ENCODE measurements around the gene LMX1B.

- TF ChIP-seq MYNN (tag by site-specific recombination; IDR thresholded peaks at IDR 0.05; ENCODE audit: borderline replicate concordance) (no peak), CTCF (tag by site-specific recombination; IDR thresholded peaks at IDR 0.05) (no peak), ZNF449 (tag by site-specific recombination; IDR thresholded peaks at IDR 0.05) (0 out of 2 replicates have a peak, but pooled peaks have one; percentile 32), PRDM10 (tag by site-specific recombination; IDR thresholded peaks at IDR 0.05) (no peak), ZNF362 (tag by site-specific recombination; IDR thresholded peaks at IDR 0.05) (no peak), ZNF341 (tag by site-specific recombination; IDR thresholded peaks at IDR 0.05; ENCODE audit: low read depth) (no peak), ZNF558 (tag by site-specific recombination; IDR thresholded peaks at IDR 0.05) (no peak), ZNF560 (tag by site-specific recombination; IDR thresholded peaks at IDR 0.05; ENCODE audit: borderline replicate concordance) (no peak), ZFP37 (tag by site-specific recombination; IDR thresholded peaks at IDR 0.05) (no peak)
- TF ChIP-seq, protein P1, sequence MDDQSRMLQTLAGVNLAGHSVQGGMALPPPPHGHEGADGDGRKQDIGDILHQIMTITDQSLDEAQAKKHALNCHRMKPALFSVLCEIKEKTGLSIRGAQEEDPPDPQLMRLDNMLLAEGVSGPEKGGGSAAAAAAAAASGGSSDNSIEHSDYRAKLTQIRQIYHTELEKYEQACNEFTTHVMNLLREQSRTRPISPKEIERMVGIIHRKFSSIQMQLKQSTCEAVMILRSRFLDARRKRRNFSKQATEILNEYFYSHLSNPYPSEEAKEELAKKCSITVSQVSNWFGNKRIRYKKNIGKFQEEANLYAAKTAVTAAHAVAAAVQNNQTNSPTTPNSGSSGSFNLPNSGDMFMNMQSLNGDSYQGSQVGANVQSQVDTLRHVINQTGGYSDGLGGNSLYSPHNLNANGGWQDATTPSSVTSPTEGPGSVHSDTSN (CRISPR knock-in tag; IDR thresholded peaks at IDR 0.05), result no peak
- TF ChIP-seq, protein P2, sequence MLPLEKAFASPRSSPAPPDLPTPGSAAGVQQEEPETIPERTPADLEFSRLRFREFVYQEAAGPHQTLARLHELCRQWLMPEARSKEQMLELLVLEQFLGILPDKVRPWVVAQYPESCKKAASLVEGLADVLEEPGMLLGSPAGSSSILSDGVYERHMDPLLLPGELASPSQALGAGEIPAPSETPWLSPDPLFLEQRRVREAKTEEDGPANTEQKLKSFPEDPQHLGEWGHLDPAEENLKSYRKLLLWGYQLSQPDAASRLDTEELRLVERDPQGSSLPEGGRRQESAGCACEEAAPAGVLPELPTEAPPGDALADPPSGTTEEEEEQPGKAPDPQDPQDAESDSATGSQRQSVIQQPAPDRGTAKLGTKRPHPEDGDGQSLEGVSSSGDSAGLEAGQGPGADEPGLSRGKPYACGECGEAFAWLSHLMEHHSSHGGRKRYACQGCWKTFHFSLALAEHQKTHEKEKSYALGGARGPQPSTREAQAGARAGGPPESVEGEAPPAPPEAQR (tag by site-specific recombination; IDR thresholded peaks at IDR 0.05), result no peak
- TF ChIP-seq, protein P3, sequence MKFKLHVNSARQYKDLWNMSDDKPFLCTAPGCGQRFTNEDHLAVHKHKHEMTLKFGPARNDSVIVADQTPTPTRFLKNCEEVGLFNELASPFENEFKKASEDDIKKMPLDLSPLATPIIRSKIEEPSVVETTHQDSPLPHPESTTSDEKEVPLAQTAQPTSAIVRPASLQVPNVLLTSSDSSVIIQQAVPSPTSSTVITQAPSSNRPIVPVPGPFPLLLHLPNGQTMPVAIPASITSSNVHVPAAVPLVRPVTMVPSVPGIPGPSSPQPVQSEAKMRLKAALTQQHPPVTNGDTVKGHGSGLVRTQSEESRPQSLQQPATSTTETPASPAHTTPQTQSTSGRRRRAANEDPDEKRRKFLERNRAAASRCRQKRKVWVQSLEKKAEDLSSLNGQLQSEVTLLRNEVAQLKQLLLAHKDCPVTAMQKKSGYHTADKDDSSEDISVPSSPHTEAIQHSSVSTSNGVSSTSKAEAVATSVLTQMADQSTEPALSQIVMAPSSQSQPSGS (tag by site-specific recombination; IDR thresholded peaks at IDR 0.05; ENCODE audit: low read depth), result no peak
- TF ChIP-seq, protein P4, sequence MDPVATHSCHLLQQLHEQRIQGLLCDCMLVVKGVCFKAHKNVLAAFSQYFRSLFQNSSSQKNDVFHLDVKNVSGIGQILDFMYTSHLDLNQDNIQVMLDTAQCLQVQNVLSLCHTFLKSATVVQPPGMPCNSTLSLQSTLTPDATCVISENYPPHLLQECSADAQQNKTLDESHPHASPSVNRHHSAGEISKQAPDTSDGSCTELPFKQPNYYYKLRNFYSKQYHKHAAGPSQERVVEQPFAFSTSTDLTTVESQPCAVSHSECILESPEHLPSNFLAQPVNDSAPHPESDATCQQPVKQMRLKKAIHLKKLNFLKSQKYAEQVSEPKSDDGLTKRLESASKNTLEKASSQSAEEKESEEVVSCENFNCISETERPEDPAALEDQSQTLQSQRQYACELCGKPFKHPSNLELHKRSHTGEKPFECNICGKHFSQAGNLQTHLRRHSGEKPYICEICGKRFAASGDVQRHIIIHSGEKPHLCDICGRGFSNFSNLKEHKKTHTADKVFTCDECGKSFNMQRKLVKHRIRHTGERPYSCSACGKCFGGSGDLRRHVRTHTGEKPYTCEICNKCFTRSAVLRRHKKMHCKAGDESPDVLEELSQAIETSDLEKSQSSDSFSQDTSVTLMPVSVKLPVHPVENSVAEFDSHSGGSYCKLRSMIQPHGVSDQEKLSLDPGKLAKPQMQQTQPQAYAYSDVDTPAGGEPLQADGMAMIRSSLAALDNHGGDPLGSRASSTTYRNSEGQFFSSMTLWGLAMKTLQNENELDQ (tag by site-specific recombination; IDR thresholded peaks at IDR 0.05; ENCODE audit: low read depth), result no peak
Measured at GRCh38 chr9:126616521-126616976, 2.8 kb downstream of the LMX1B start.

All from HEK293 (cell line).